Activated CD8-positive, alpha-beta T cell treated with anti-CD3 and anti-CD28 coated beads, Interleukin-2, amount 10 ng/mL, durations not matched to agents 7 days and 5 days (primary cell): ENCODE measurements around the gene ERGIC1. TPM values are rescaled to one million over a fixed set of nuclear protein-coding genes. Genes with fewer than 3 reads are reported as not detected.

Experiments
- ATAC-seq: fragments of 150-1000 bp; cut with Tn5 transposase; one replicate; pipeline ENCODE4 v1.10.0; 2021; ENCODE audit warnings: moderate library complexity
- CTCF ChIA-PET: fragments of 350-600 bp; sonication (Branson Sonifier 250); formaldehyde crosslinking; loops from one replicate; lab custom pipeline; 2021; ENCODE audit warnings: antibody characterized with exemption; lab: Charles Lee
- POLR2A ChIA-PET: fragments of 350-600 bp; sonication (Branson Sonifier 250); formaldehyde crosslinking; loops from one replicate; lab custom pipeline; 2021; ENCODE audit warnings: antibody characterized with exemption; lab: Charles Lee
- DNase-seq: peaks from one replicate; pipeline ENCODE4 v3.0.0-alpha.2; 2020
- H3K27ac Mint-ChIP-seq: one replicate; pipeline ENCODE4 v1.8.0; 2021; ENCODE audit warnings: mild to moderate bottlenecking, mixed read lengths
- H3K27me3 Mint-ChIP-seq: one replicate; pipeline ENCODE4 v1.8.0; 2021; ENCODE audit warnings: low read depth, mixed read lengths
- H3K36me3 Mint-ChIP-seq: one replicate; pipeline ENCODE4 v1.8.0; 2021; ENCODE audit warnings: low read depth, mixed read lengths
- H3K4me1 Mint-ChIP-seq: one replicate; pipeline ENCODE4 v1.8.0; 2021; ENCODE audit warnings: low read depth, mixed read lengths
- H3K4me3 Mint-ChIP-seq: one replicate; pipeline ENCODE4 v1.8.0; 2021; ENCODE audit warnings: mild to moderate bottlenecking, mixed read lengths
- H3K9me3 Mint-ChIP-seq: one replicate; pipeline ENCODE4 v1.8.0; 2022; ENCODE audit warnings: mixed read lengths; ENCODE audit not compliant: insufficient read depth
- total RNA-seq, 2 experiments: library from RNA; stranded (reverse); gene quantifications; one replicate each; pipeline ENCODE4 v1.2.3, GENCODE V29; 2021

The ERGIC1 gene
- total RNA-seq, 2 experiments from 2014 or later = 50.4 to 52.7 TPM

GRCh38 chr5:172832383-172833315 is 1.4 kb upstream of the ERGIC1 start:
- no peak for ATAC-seq
- POLR2A ChIA-PET = interaction anchor here (4.2 kb wide), 1 partner anchor 61 kb away, joined by 25 read pairs; the partner anchor contains the start of gene DUSP1
- CTCF ChIA-PET = interaction anchor here (0.8 kb wide), 1 partner anchor 118 kb away, joined by 3 read pairs; no protein-coding TSS in a partner anchor

GRCh38 chr5:172833372-172833685 is 722 bp upstream of the ERGIC1 start:
- Mint-ChIP-seq H3K4me1 (peaks cover 42% of the 10 kb centered on the region), H3K9me3 (no peaks in the 10 kb centered on the region), H3K27me3 (no peaks in the 10 kb centered on the region), H3K36me3 (peaks cover 11% of the 10 kb centered on the region), H3K27ac (peak overlapping the region; percentile 25), H3K4me3 (peak overlapping the region; percentile 77)
- ATAC-seq (no peak), DNase-seq (no peak)
- POLR2A ChIA-PET = interaction anchor here (4.2 kb wide), 1 partner anchor 62 kb away, joined by 25 read pairs; the partner anchor contains the start of gene DUSP1
- CTCF ChIA-PET = no interaction called here

More at GRCh38 chr5:172832383-172833315, 1.4 kb upstream of the ERGIC1 start:
- Mint-ChIP-seq H3K9me3 (no peaks in the 10 kb centered on the region), H3K36me3 (peaks cover 11% of the 10 kb centered on the region), H3K4me1 (peaks cover 36% of the 10 kb centered on the region), H3K27me3 (no peaks in the 10 kb centered on the region), H3K27ac (no peak overlapping the region), H3K4me3 (peak overlapping the region; percentile 77)
- no peak for DNase-seq

GRCh38 chr5:172834415-172835289 is 601 bp downstream of the ERGIC1 start:
- Mint-ChIP-seq H3K27ac (peak overlapping the region; percentile 69), H3K27me3 (no peaks in the 10 kb centered on the region), H3K4me3 (peak overlapping the region; percentile 79), H3K9me3 (no peaks in the 10 kb centered on the region), H3K4me1 (peaks cover 42% of the 10 kb centered on the region), H3K36me3 (peaks cover 11% of the 10 kb centered on the region)
- peak; percentile 11 for ATAC-seq
- DNase-seq = no peak
- ChIA-PET POLR2A (interaction anchor here (1.0 to 4.2 kb wide), 3 partner anchors 27 to 63 kb away, joined by 3 to 25 read pairs (median 6); partner anchors contain the start of gene DUSP1), CTCF (interaction anchor here (0.9 to 3.4 kb wide), 4 partner anchors 57 to 137 kb away, joined by 3 to 25 read pairs (median 3); partner anchors contain the start of gene DUSP1)

- Mint-ChIP-seq H3K4me1 (peaks cover 42% of the 10 kb centered on the region), H3K9me3 (no peaks in the 10 kb centered on the region), H3K4me3 (peak overlapping the region; percentile 79), H3K27ac (peak overlapping the region; percentile 68), H3K36me3 (peaks cover 11% of the 10 kb centered on the region), H3K27me3 (no peaks in the 10 kb centered on the region)
- ChIA-PET POLR2A (interaction anchor here (1.0 to 4.2 kb wide), 3 partner anchors 28 to 64 kb away, joined by 3 to 25 read pairs (median 6); partner anchors contain the start of gene DUSP1), CTCF (interaction anchor here (0.9 to 3.4 kb wide), 5 partner anchors 57 to 138 kb away, joined by 3 to 25 read pairs (median 3); partner anchors contain the start of gene DUSP1)
- ATAC-seq (no peak), DNase-seq (no peak)
Observed at GRCh38 chr5:172835290-172835993, 1.4 kb downstream of the ERGIC1 start.

GRCh38 chr5:172835994-172836356 is 1.9 kb downstream of the ERGIC1 start:
- ChIA-PET CTCF (interaction anchor here (1.4 to 3.4 kb wide), 3 partner anchors 58 to 121 kb away, joined by 3 to 25 read pairs (median 15); partner anchors contain the start of gene DUSP1), POLR2A (interaction anchor here (1.0 to 4.2 kb wide), 3 partner anchors 29 to 64 kb away, joined by 3 to 25 read pairs (median 6); partner anchors contain the start of gene DUSP1)
- Mint-ChIP-seq H3K36me3 (peaks cover 11% of the 10 kb centered on the region), H3K4me1 (peaks cover 42% of the 10 kb centered on the region), H3K9me3 (no peaks in the 10 kb centered on the region), H3K4me3 (peak overlapping the region; percentile 79), H3K27me3 (no peaks in the 10 kb centered on the region), H3K27ac (peak overlapping the region; percentile 55)
- ATAC-seq (no peak), DNase-seq (no peak)

GRCh38 chr5:172837640-172838039 is 3.6 kb downstream of the ERGIC1 start:
- Mint-ChIP-seq H3K9me3 (no peaks in the 10 kb centered on the region), H3K4me1 (peaks cover 42% of the 10 kb centered on the region)
- POLR2A ChIA-PET = interaction anchor here (0.8 kb wide), 1 partner anchor 67 kb away, joined by 4 read pairs; the partner anchor contains the start of gene DUSP1

GRCh38 chr5:172838151-172838875 is 4.3 kb downstream of the ERGIC1 start:
- ChIA-PET POLR2A (interaction anchor here (0.6 kb wide), 1 partner anchor 68 kb away, joined by 3 read pairs; the partner anchor contains the start of gene DUSP1), CTCF (interaction anchor here (1.3 to 3.4 kb wide), 4 partner anchors 66 to 123 kb away, joined by 6 to 25 read pairs (median 10); partner anchors contain the start of gene DUSP1)
- Mint-ChIP-seq H3K27me3 (no peaks in the 10 kb centered on the region), H3K9me3 (no peaks in the 10 kb centered on the region), H3K4me1 (peaks cover 36% of the 10 kb centered on the region), H3K27ac (peak overlapping the region; percentile 90), H3K36me3 (peaks cover 13% of the 10 kb centered on the region), H3K4me3 (peak overlapping the region; percentile 60)
- no peak for ATAC-seq
- no peak for DNase-seq

More at GRCh38 chr5:172837640-172838039, 3.6 kb downstream of the ERGIC1 start:
- CTCF ChIA-PET = interaction anchor here (0.7 to 3.4 kb wide), 5 partner anchors 30 to 123 kb away, joined by 4 to 25 read pairs (median 6); partner anchors contain the start of gene DUSP1
- peak overlapping the region; percentile 90 for H3K27ac Mint-ChIP-seq
- no peaks in the 10 kb centered on the region for H3K27me3 Mint-ChIP-seq
- DNase-seq (peak; percentile 74), ATAC-seq (peak; percentile 54)
- peak overlapping the region; percentile 60 for H3K4me3 Mint-ChIP-seq
- H3K36me3 Mint-ChIP-seq = peaks cover 13% of the 10 kb centered on the region

- POLR2A ChIA-PET = interaction anchor here (0.5 kb wide), 1 partner anchor 64 kb away, joined by 3 read pairs; no protein-coding TSS in a partner anchor
- Mint-ChIP-seq H3K27me3 (no peaks in the 10 kb centered on the region), H3K36me3 (peaks cover 13% of the 10 kb centered on the region), H3K4me3 (no peak overlapping the region), H3K4me1 (peaks cover 34% of the 10 kb centered on the region), H3K9me3 (no peaks in the 10 kb centered on the region), H3K27ac (no peak overlapping the region)
- DNase-seq = no peak
- CTCF ChIA-PET = interaction anchor here (2.1 kb wide), 1 partner anchor 68 kb away, joined by 6 read pairs; no protein-coding TSS in a partner anchor
- ATAC-seq = no peak
Observed at GRCh38 chr5:172839669-172840431, 5.8 kb downstream of the ERGIC1 start.

- Mint-ChIP-seq H3K27ac (no peak overlapping the region), H3K4me3 (no peak overlapping the region), H3K36me3 (peaks cover 13% of the 10 kb centered on the region), H3K9me3 (no peaks in the 10 kb centered on the region), H3K27me3 (no peaks in the 10 kb centered on the region), H3K4me1 (peaks cover 27% of the 10 kb centered on the region)
- ChIA-PET POLR2A (interaction anchor here (1.1 kb wide), 1 partner anchor 33 kb away, joined by 4 read pairs; no protein-coding TSS in a partner anchor), CTCF (interaction anchor here (0.5 to 2.1 kb wide), 4 partner anchors 68 to 127 kb away, joined by 3 to 6 read pairs (median 4); partner anchors contain the start of gene DUSP1)
- ATAC-seq (no peak), DNase-seq (no peak)
Observed at GRCh38 chr5:172840432-172841154, 6.5 kb downstream of the ERGIC1 start.
